SK-N-SH treated with all-trans-retinoic acid at 6 μM for 48 hours (cell line): Measurements from ENCODE around the gene SYPL1.

Experiments used
- ARNTL ChIP-seq: fragments of 450-650 bp; formaldehyde crosslinking; IDR thresholded peaks from 2 replicates; pipeline ENCODE4 v1.5.0; 2020; ENCODE audit warnings: low read depth, mild to moderate bottlenecking, moderate library complexity, borderline replicate concordance
- CREB5 ChIP-seq: fragments of 250-450 bp; sonication (Bioruptor Pico); IDR thresholded peaks from 2 replicates; pipeline ENCODE4 v1.5.1; 2020; ENCODE audit warnings: low read depth, mild to moderate bottlenecking, moderate library complexity
- ESRRG ChIP-seq: fragments of 250-450 bp; sonication (Bioruptor Pico); IDR thresholded peaks from 2 replicates; pipeline ENCODE4 v1.6.1; 2021; ENCODE audit warnings: mild to moderate bottlenecking
- GLIS3 ChIP-seq: fragments of 250-450 bp; sonication (Bioruptor Pico); IDR thresholded peaks from 2 replicates; pipeline ENCODE4 v1.5.0; 2020; ENCODE audit warnings: mild to moderate bottlenecking, moderate library complexity
- ISL1 ChIP-seq: fragments of 250-450 bp; sonication (Bioruptor Pico); IDR thresholded peaks from 2 replicates; pipeline ENCODE4 v2.1.2; 2022; ENCODE audit warnings: mild to moderate bottlenecking, moderate library complexity
- OSR1 ChIP-seq: fragments of 250-450 bp; sonication (Bioruptor Pico); IDR thresholded peaks from 2 replicates; pipeline ENCODE4 v1.8.0; 2022; ENCODE audit warnings: moderate library complexity, mild to moderate bottlenecking, inconsistent platforms
- PATZ1 ChIP-seq: fragments of 250-450 bp; sonication (Bioruptor Pico); IDR thresholded peaks from 2 replicates; pipeline ENCODE4 v1.8.0; 2020; ENCODE audit warnings: mild to moderate bottlenecking, moderate library complexity, borderline replicate concordance
- ZFP3 ChIP-seq: fragments of 250-450 bp; sonication (Bioruptor Pico); IDR thresholded peaks from 2 replicates; pipeline ENCODE4 v1.5.0; 2020; ENCODE audit warnings: mild to moderate bottlenecking, moderate library complexity
- ZFP30 ChIP-seq: fragments of 450-650 bp; formaldehyde crosslinking; IDR thresholded peaks from 2 replicates; pipeline ENCODE4 v1.5.0; 2022; ENCODE audit warnings: mild to moderate bottlenecking, moderate library complexity

GRCh38 chr7:106125417-106125816 lies 13.3 kb upstream of the SYPL1 start:
- TF ChIP-seq ARNTL (CRISPR knock-in tag) (no peak), OSR1 (no peak), CREB5 (CRISPR knock-in tag) (no peak), PATZ1 (CRISPR knock-in tag) (no peak), ISL1 (CRISPR knock-in tag) (no peak), ZFP30 (CRISPR knock-in tag) (no peak), ESRRG (CRISPR knock-in tag) (no peak), GLIS3 (CRISPR knock-in tag) (no peak), ZFP3 (CRISPR knock-in tag) (no peak)
